ENCODE measurements around the gene PEAR1. TPM values are rescaled to one million over a fixed set of nuclear protein-coding genes. Genes with fewer than 3 reads are reported as not detected.
"Not testable (repeated sequence)": the region's sequence is repeated elsewhere in the genome, so short reads cannot be mapped to it uniquely, and the experiment has no call there.

The PEAR1 gene
- total RNA-seq, 1 experiment from 2014 or later, result 0.46 TPM

GRCh38 chr1:156920233-156921052 lies 26.9 kb downstream of the PEAR1 start, which contains the start of gene LRRC71:
TSS of gene LRRC71 (plus strand) at chr1:156920632. CDS start at chr1:156920804, 172 bp downstream.
- no peak within 1 kb of the TSS for H3K4me3 ChIP-seq
- no peaks in the 10 kb centered on the region for H3K36me3 ChIP-seq
- H3K9me3 ChIP-seq, result peaks cover 5% of the 10 kb centered on the region
- DNase-seq, result peak; percentile 65
- peaks cover 22% of the 10 kb centered on the region for H3K27me3 ChIP-seq

DNA sequence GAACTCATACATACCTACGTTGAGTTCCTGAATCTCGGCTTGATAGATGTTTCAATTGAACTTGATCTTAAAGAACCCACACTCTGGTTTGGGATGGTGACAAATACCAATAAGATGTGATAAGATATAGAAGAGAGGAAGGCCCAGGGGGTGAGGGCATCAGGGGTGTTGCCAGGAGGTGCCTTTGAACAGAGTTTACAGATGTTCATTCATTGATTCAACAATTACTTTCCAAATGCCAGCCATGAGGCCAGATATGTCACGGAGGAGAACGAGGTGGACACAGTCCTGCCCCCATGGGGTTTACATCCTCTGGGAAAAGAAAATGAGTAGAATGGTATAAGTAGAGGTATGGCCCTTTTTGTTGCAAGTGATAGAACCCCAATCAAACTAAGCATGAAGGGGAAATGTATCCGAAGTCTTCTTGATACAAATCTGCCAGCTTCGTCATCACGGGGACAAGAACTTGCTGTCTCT lies 27.6 kb downstream of the PEAR1 start:
- Histone ChIP-seq H3K36me3 (no peaks in the 10 kb centered on the region), H3K4me3 (no peak overlapping the region), H3K9me3 (peaks cover 5% of the 10 kb centered on the region), H3K27me3 (peaks cover 22% of the 10 kb centered on the region)
- DNase-seq, result no peak

GRCh38 chr1:156922986-156923669 lies 29.6 kb downstream of the PEAR1 start:
- no peaks in the 10 kb centered on the region for H3K36me3 ChIP-seq
- peaks cover 22% of the 10 kb centered on the region for H3K27me3 ChIP-seq
- H3K9me3 ChIP-seq, result peaks cover 3% of the 10 kb centered on the region
- H3K4me3 ChIP-seq, result no peak overlapping the region
- no peak for DNase-seq

DNA sequence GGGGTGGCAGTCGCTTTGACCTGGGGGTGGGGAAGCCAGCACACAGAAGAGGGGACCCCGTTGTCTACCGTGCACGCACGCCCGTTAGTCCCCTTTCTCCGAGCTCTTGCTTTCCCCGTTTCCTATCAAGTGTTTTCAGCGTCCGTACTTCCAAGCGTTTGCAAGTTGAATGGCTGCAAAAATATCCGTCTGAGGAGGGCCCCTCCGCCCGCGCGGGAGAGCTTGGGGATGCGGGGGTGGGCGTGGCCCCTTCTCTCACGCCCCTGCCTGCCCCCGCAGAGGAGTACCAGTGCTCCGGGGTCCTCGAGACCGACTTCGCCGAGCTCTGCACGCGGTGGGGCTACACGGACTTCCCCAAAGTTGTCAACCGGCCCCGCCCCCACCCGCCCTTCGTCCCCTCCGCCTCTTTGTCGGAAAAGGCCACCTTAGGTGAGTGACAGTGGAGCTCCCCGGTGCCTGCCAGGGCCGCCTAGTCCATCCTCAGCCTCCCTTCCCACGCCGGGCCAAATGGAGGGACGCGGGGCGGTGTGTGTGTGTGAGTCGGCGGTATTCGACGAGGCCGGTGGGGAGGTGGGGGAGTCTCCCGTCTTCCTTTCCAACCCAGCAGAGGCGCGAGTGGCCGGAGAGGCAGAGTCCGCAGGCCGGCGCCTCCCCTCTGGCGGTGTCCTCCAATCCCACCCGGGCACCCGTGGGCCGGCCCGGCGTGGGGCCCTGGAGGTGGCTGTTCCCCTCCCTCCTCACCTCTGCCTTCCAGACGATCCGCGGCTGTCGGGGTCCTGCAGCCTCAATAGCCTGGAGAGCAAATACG lies 30.4 kb downstream of the PEAR1 start:
- Histone ChIP-seq H3K27me3 (peaks cover 26% of the 10 kb centered on the region), H3K9me3 (no peaks in the 10 kb centered on the region), H3K36me3 (no peaks in the 10 kb centered on the region), H3K4me3 (no peak overlapping the region)
- DNase-seq, result no peak

GRCh38 chr1:156924478-156925153 lies 31.1 kb downstream of the PEAR1 start:
- Histone ChIP-seq H3K27me3 (peaks cover 31% of the 10 kb centered on the region), H3K9me3 (no peaks in the 10 kb centered on the region), H3K36me3 (no peaks in the 10 kb centered on the region), H3K4me3 (no peak overlapping the region)
- no peak for DNase-seq

- Histone ChIP-seq H3K4me3 (no peak overlapping the region), H3K27me3 (peaks cover 29% of the 10 kb centered on the region), H3K36me3 (no peaks in the 10 kb centered on the region), H3K9me3 (no peaks in the 10 kb centered on the region)
- no peak for DNase-seq
These were observed 31.9 kb downstream of the PEAR1 start for GRCh38 chr1:156925154-156926010.

DNA sequence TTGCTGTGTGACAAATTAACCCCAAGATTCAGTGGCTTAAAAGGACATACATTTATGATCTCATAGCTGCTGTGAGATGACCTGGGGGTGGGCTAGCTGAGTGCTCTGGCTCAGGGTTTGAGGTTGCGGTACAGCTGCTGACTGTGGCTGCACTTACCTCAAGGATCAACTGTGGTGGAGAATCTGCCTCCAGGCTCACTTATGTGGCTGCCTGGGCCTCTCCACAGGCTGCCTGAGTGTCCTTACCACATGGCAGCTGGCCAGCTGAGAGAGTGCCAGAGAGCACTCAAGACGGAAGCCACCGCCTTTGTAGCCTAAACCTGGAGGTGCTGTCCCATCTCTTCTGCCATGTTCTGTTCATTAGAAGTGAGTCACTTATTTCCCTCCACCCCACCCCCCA lies 32.7 kb downstream of the PEAR1 start:
- DNase-seq, result peak; percentile 53
- Histone ChIP-seq H3K36me3 (no peaks in the 10 kb centered on the region), H3K9me3 (no peaks in the 10 kb centered on the region), H3K4me3 (no peak overlapping the region), H3K27me3 (peaks cover 22% of the 10 kb centered on the region)

DNA sequence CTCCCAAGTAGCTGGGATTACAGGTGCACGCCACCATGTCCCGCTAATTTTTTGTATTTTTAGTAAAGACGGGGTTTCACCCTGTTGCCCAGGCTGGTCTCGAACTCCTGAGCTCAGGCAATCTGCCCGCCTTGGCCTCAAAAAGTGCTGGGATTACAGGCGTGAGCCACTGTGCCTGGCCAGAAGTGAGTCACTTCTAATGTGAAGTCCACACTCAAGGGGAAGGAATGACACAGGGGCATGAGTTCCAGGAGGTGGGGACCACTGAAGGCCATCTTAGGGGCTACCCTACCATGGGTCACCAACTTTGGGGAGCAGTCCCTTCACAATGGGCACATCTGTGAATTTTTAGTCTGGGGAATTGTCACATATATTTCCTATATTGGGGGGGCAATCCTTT lies 33.2 kb downstream of the PEAR1 start:
- peak; percentile 51 for DNase-seq
- H3K4me3 ChIP-seq, H3K9me3 ChIP-seq, H3K36me3 ChIP-seq: not testable (repeated sequence)
- peaks cover 17% of the 10 kb centered on the region for H3K27me3 ChIP-seq

DNA sequence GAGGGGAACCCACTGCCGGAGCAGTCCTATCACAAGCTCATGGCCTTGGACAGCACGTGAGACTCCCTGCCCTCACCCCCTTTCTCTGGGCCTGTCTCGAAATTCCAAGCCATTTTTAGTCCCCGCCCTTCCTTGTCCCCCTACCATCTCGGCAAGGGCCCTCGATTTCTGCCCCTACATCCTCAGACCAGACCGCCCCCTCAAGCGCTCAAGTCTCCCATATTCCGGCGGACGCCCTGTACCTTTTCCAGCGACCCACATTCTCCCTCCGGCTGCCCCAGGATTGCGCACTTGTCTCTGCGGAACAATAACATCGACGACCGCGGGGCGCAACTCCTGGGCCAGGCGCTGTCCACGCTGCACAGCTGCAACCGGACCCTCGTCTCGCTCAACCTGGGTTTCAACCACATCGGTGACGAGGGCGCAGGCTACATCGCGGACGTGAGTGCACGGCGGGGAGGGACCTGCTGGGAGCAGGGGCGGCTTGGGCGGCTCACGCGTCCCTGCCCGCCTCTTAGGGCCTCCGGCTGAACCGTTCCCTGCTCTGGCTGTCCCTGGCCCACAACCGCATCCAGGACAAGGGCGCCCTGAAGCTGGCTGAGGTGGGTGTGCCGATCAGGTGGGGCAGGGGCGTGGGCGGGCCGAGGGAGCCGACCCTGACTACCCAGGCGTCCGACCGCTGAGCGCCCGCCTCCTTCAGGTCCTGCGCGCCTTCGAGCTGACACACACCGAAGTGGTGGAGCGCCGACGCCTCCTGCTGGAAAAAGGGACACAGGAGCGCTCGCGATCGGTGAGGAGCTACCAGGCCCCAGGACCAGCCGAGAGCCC lies 33.9 kb downstream of the PEAR1 start:
- peak; percentile 78 for DNase-seq
- Histone ChIP-seq H3K27me3 (peaks cover 13% of the 10 kb centered on the region), H3K9me3 (no peaks in the 10 kb centered on the region), H3K4me3 (peak overlapping the region; percentile 44), H3K36me3 (no peaks in the 10 kb centered on the region)

DNA sequence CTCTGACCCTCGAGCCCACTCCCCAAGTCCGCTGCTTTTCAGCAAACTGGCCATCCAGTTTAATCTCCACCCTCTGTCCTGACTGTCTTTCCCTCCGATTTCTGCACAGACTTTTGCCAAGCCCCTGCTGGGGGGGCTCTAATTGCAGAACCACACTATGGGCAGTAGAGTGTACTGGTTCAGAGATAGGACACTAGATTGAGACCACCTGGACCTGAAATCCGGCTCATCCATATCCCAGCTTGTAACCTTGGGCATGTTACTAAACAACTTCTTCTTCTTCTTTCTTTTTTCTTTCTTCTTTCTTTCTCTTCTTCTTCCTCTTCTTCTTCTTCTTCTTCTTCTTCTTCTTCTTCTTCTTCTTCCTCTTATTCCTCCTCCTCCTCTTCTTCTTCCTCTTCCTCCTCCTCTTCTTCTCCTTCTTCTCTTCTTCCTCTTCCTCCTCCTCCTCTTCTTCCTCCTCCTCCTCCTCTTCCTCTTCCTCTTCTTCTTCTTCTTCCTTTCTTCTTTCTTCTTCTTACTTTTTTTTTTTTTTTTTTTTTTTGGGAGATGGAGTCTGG lies 34.6 kb downstream of the PEAR1 start:
- DNase-seq, result no peak
- peak overlapping the region; percentile 44 for H3K4me3 ChIP-seq

GRCh38 chr1:156929596-156930238 lies 36.2 kb downstream of the PEAR1 start:
- Histone ChIP-seq H3K36me3 (no peaks in the 10 kb centered on the region), H3K4me3 (no peak overlapping the region), H3K27me3 (peaks cover 9% of the 10 kb centered on the region), H3K9me3 (no peaks in the 10 kb centered on the region)
- no peak for DNase-seq

More for the DNA sequence above, 34.6 kb downstream of the PEAR1 start:
- H3K36me3 ChIP-seq, result no peaks in the 10 kb centered on the region
- peaks cover 9% of the 10 kb centered on the region for H3K27me3 ChIP-seq
- no peaks in the 10 kb centered on the region for H3K9me3 ChIP-seq

DNA sequence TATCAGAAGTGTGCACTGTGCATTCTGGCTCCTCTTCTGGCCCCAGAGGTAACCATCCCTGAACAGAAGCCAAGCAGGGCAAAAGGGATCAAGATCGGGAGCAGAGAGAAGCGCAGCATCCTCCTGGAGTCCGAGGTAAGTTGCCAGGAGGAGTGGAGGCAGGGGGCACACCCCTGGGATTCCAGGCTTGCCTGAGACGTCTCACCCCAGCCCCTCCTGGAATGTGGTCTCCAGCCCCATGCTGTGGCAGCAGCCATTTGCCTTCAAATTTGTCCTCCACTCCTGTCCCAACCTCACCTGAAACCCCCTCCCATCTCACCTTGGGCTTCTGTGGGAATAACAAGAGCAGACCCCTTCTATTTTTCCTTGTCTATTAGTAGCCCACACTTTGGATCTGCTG lies 37.0 kb downstream of the PEAR1 start:
- H3K36me3 ChIP-seq, result peaks cover 3% of the 10 kb centered on the region; the same call in 1 of the 2 replicates
- no peak for DNase-seq
- peaks cover 9% of the 10 kb centered on the region for H3K27me3 ChIP-seq
- no peak overlapping the region for H3K4me3 ChIP-seq
- no peaks in the 10 kb centered on the region for H3K9me3 ChIP-seq

DNA sequence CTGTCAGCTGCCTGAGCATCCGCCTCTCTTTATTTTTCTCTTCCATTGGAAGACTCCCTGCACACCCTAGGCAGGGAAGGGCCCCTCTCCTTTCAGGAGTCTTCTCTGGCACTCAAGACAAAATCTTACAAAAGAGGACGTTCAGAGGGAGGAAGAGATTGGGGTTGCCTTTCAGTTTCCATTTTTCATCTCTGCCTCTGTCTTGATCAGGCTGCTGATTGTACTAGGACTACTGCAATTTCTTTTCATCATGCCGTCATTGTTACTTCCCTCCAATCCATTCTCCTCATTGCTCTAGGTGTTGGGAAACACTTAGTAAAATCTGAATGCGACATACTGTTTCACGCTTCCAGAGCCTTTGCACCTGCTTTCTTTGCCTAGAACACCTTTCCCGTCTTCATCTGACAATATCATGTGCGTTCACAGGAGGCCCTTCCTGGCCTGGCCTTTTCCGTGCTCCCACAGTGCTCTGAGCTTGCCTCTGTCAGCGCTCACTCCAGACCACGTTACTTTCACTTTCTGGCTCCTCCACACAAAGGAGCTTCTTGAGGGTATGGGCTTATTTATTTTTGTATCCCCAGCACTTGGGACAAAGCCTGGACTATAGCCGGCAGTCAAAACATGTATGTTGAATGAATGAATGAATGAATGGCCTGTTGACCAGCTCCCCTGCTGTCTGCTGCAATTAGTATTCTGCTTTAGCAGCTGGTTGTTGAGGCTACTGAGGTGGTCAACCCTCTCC lies 37.9 kb downstream of the PEAR1 start:
- no peak overlapping the region for H3K4me3 ChIP-seq
- peaks cover 3% of the 10 kb centered on the region; the same call in 1 of the 2 replicates for H3K36me3 ChIP-seq
- H3K27me3 ChIP-seq, result peaks cover 9% of the 10 kb centered on the region
- no peak for DNase-seq
- H3K9me3 ChIP-seq, result no peaks in the 10 kb centered on the region

All from MG63 (cell line).